Left cardiac atrium (tissue), 4 donors: ENCODE data around the gene LENEP. TPM values are rescaled to one million over a fixed set of nuclear protein-coding genes. Genes with fewer than 3 reads are reported as not detected.

ENCODE experiments used
- ATAC-seq, 2 donors: fragments of 200-7000 bp; cut with Tn5 transposase; one replicate each; pipeline ENCODE4 v1.9.1; 2020; ENCODE audit warnings: mild to moderate bottlenecking in 2 of 2, moderate library complexity in 2 of 2
- DNase-seq: peaks from one replicate; pipeline ENCODE4 v3.0.0-alpha.2; 2020
- intact Hi-C, 2 donors: fragments of 100-400 bp; cut with DNase I; formaldehyde crosslinking; loops; one replicate each; pipeline versions ENCODE4 v1.14.1 to v1.15.1; 2022 to 2023
- microRNA-seq, 2 donors: library from miRNA; unstranded; fragments of <30 nt; microRNA quantifications; one replicate each; pipeline ENCODE4 v1.2.0, GENCODE V29; 2020
- total RNA-seq, 2 donors: library from RNA; stranded (reverse); fragmentation: NEBNext Ultra II Directional; extraction: Animal tissue kit (Norgen Biotek cat#: 25700); gene quantifications; one replicate each; pipeline ENCODE4 v1.2.1, GENCODE V29; 2021
- donor health status: DM: no; HTN: yes; CAD: no.
- donor health status: DM: no; HTN: yes; CAD: no; lungs with severe emphysema.
- donor health status: DM: yes; HTN: yes; CAD: no.
- donor health status: Dilated cardiomyopathy.

The LENEP gene
- total RNA-seq, 2 donors from 2014 or later, result not detected

GRCh38 chr1:155034318-155035208, 41.2 kb downstream of the LENEP start:
- DNase-seq, result no peak
- intact Hi-C loops, result loop anchor here in 1 of 2 donors (10.0 kb wide), 1 partner anchor 130 kb away; no protein-coding TSS in a partner anchor

GRCh38 chr1:155035936-155036335, 42.5 kb downstream of the LENEP start:
- no peak for DNase-seq
- ATAC-seq, result no peak
- intact Hi-C loops, result loop anchor here in 1 of 2 donors (10.0 kb wide), 1 partner anchor 131 kb away; no protein-coding TSS in a partner anchor

More at GRCh38 chr1:155034318-155035208, 41.2 kb downstream of the LENEP start:
- ATAC-seq, result no peak

GRCh38 chr1:155037043-155037442, 43.7 kb downstream of the LENEP start:
- intact Hi-C loops, result loop anchor here in 1 of 2 donors (10.0 kb wide), 1 partner anchor 132 kb away; no protein-coding TSS in a partner anchor
- ATAC-seq (no peak), DNase-seq (no peak)

DNA sequence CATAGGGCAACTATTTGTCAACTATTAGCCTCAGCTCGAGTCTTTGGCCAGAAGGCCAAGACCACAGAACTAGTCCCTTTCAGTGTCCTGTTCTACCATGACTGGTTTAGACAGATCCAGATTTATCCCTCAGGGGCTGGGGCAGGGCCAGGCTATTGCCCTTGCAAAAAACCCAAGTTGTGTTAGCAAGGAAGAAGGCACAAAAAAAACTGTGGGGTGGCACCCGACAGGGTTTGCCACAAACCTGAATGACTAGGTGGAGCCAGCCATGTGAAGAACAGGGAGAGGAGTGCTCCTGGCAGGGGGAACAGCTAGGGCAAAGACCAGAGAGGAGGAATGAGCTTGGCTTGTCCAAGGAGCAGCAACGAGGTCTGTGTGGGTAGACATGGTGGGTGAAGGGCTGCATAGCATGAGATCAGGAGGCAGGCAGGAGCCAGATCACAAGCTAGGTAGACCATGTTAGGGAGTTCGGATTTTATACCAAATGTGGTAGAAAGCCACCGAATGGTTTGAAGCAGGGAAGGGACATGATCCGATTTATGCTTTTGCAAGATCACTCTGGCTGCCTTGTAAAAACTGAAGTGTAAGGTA, 44.6 kb downstream of the LENEP start:
- intact Hi-C loops, result loop anchor here in 1 of 2 donors (10.0 kb wide), 1 partner anchor 133 kb away; no protein-coding TSS in a partner anchor
- DNase-seq (no peak), ATAC-seq (no peak)

- intact Hi-C loops, result loop anchor here in 1 of 2 donors (10.0 kb wide), 1 partner anchor 134 kb away; no protein-coding TSS in a partner anchor
Observed at GRCh38 chr1:155038602-155039307, 45.4 kb downstream of the LENEP start.

DNA sequence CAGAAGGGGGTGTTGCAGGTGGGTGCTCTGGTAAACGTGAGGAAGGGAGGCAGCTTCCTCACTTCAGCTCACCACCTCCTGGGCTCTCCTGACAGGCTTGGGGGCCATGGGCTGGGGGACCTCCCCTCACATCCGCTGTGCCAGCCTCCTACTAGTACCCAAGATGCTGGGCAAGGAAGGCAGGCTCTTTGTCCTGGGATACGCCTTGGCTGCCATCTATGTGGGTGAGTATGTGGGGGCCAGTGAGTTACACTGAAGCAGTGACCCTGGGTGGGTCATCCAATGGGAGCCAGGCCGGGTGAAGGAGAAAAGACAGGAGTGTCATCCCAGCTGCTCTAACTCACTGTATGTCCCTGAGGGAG, 45.9 kb downstream of the LENEP start:
- DNase-seq (no peak), ATAC-seq (no peak)
- intact Hi-C loops, result loop anchor here in 1 of 2 donors (10.0 kb wide), 1 partner anchor 134 kb away; no protein-coding TSS in a partner anchor

More at GRCh38 chr1:155038602-155039307, 45.4 kb downstream of the LENEP start:
- DNase-seq (no peak), ATAC-seq (peak; percentile 46 to 88)

GRCh38 chr1:155040358-155041093, 47.1 kb downstream of the LENEP start:
- intact Hi-C loops, result no loop called here
- ATAC-seq (no peak), DNase-seq (no peak)

- ATAC-seq (no peak), DNase-seq (no peak)
- intact Hi-C loops, result no loop called here
Observed at GRCh38 chr1:155042789-155043188, 49.4 kb downstream of the LENEP start.

GRCh38 chr1:155043301-155043702, 49.9 kb downstream of the LENEP start:
- ATAC-seq, result no peak

GRCh38 chr1:155043793-155044192, 50.4 kb downstream of the LENEP start:
- no peak for DNase-seq
- ATAC-seq, result no peak
- intact Hi-C loops, result no loop called here

More at GRCh38 chr1:155043301-155043702, 49.9 kb downstream of the LENEP start:
- no peak for DNase-seq
- intact Hi-C loops, result no loop called here

Small RNA genes lying within 50 kb of the gene (microRNA-seq; reads per million reads assigned to microRNA genes)
- gene MIR4258, result 0 reads per million in 2 donors

Other genes with a start within 250 kb of the LENEP start
- 1 to 10 TPM; 3.2 to 4.6 TPM for gene KCNN3, start 123.3 kb upstream of the LENEP start, total RNA-seq
- gene PMVK, start 56.9 kb upstream of the LENEP start, total RNA-seq, result 10 to 100 TPM; 55.9 to 63.7 TPM
- 10 to 100 TPM; 58.8 to 69.7 TPM for gene PBXIP1, start 37.5 kb upstream of the LENEP start, total RNA-seq
- gene PYGO2, start 31.8 kb upstream of the LENEP start, total RNA-seq, result 10 to 100 TPM; 15.3 to 15.8 TPM
- gene SHC1, start 22.8 kb upstream of the LENEP start, total RNA-seq, result 100 to 1,000 TPM in 1 of 2 donors, 10 to 100 TPM in 1; 88.7 to 102 TPM
- 10 to 100 TPM; 26.9 to 33.8 TPM for gene CKS1B, start 18.9 kb upstream of the LENEP start, total RNA-seq
- gene FLAD1, start 10.2 kb upstream of the LENEP start, total RNA-seq, result 10 to 100 TPM; 25.9 to 30.8 TPM
- 10 to 100 TPM; 49.6 to 52.6 TPM for gene ZBTB7B, start 9.2 kb downstream of the LENEP start, total RNA-seq
- gene DCST2, start 40.2 kb downstream of the LENEP start, total RNA-seq, result under 1 TPM in 1 of 2 donors, not detected in 1; 0.59 TPM
- gene DCST1, start 40.2 kb downstream of the LENEP start, total RNA-seq, result not detected
- gene ADAM15, start 57.7 kb downstream of the LENEP start, total RNA-seq, result 100 to 1,000 TPM; 108 to 142 TPM
- gene EFNA4, start 70.2 kb downstream of the LENEP start, total RNA-seq, result 1 to 10 TPM; 2.5 to 2.7 TPM
- 1 to 10 TPM; 1.1 to 1.4 TPM for gene EFNA3, start 85.3 kb downstream of the LENEP start, total RNA-seq
- 10 to 100 TPM; 33.3 to 39.1 TPM for gene EFNA1, start 134.3 kb downstream of the LENEP start, total RNA-seq
- gene SLC50A1, start 142.3 kb downstream of the LENEP start, total RNA-seq, result 10 to 100 TPM; 12.2 to 13.0 TPM
- gene DPM3, start 146.9 kb downstream of the LENEP start, total RNA-seq, result 10 to 100 TPM; 65.8 to 78.6 TPM
- gene KRTCAP2, start 179.7 kb downstream of the LENEP start, total RNA-seq, result 100 to 1,000 TPM; 143 to 156 TPM
- gene TRIM46, start 180.3 kb downstream of the LENEP start, total RNA-seq, result under 1 TPM; 0.15 to 0.21 TPM
- gene THBS3, start 214.3 kb downstream of the LENEP start, total RNA-seq, result 10 to 100 TPM; 17.9 to 18.6 TPM
- gene MTX1, start 215.1 kb downstream of the LENEP start, total RNA-seq, result 10 to 100 TPM; 19.7 to 25.5 TPM